ENCODE measurements around the gene GOLGA6B.
"Not testable (repeated sequence)": the region's sequence is repeated elsewhere in the genome, so short reads cannot be mapped to it uniquely, and the experiment has no call there.

The GOLGA6B gene

DNA sequence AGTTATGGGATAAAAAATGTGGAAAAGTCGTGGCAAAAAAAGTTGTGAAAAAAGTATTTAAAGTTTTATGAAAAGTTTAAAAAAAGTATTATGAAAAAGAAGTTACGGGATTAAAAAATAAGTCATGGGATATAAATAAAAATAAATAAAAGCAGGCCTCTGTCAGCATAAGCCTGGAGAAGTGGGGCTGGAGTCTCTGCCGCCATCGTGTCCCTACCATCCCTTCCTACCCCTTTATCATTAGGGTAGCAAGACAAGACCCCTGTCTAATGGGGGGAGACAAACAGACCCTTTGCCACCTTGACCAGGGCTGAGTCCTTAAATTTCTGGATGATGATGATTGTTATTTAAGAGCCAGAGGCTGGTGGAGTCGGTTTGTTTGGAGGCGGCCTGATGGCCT, 15.3 kb downstream of the GOLGA6B start:
- DNase-seq (ENCODE audit: low read depth) = not testable (repeated sequence)

DNA sequence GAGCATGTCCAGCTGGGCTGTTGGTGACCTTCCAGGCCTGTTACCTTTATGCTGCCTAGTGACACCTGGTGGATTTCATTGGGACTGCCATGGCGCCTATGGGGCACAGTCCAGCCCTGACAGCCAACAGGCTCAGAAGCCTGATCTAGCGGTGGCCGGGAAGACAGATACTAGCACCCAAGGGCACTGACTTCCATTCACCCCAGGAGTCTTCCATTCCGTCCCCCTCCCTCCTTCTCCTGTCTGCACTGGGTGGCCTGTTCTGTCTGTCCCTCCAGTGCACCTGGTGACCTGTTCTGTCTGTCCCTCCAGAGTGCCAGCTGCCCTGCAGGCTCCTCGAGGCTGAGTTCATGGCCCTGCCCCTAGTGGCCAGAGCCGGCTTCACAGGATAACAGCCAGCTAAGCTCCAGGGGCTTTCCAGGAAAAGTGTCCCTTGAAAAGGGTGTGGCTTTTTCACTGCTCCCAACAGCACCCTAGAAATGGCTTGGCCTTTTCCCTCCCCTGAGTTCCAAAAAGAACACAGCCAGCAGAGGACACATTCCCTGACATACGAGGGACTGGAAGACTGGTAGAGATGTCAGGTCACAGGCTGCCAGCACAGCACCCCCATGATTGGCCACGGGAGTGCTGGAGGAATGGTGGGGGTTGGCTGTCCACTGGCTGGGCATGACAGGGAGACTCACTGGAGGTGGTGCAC, 16.3 kb downstream of the GOLGA6B start:
- peak; percentile 53 for DNase-seq (ENCODE audit: low read depth)

DNA sequence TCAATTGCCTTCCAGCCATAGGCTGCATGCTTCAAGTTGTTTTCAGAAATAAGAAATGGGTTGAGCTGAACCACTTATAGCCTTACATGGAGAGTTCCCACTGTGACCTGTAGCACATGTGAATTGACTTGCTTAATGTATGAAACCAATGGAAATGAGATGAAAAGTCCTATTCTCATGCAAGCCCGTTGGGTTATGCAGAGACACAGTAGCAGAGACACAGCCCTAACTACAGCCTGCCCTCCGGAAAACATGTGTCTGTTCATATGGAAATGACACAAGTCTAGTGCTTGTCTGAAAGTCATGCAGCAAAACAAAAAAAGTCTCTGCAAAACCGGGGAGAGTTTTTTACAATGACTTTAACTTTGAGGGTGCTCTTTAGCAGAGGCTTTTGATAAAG, 17.0 kb downstream of the GOLGA6B start:
- no peak for DNase-seq (ENCODE audit: low read depth)

DNA sequence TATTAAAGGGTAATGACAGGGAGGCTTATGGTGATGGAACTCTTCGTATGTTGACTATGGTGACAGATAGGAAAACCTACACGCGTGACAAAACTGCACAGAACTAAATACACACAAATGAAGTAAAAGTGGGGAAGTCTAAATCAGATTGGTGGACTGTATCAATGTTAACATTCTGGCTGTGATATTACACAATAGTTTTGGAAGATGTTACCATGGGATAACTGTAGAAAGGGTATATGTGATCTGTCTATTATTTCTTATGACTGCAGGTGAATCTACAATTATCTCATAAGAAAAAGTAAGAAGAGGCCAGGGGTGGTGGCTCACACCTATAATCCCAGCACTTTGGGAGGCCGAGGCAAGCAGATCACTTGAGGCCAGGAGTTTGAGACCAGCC, 22.3 kb downstream of the GOLGA6B start:
- no peak for DNase-seq (ENCODE audit: low read depth)

DNA sequence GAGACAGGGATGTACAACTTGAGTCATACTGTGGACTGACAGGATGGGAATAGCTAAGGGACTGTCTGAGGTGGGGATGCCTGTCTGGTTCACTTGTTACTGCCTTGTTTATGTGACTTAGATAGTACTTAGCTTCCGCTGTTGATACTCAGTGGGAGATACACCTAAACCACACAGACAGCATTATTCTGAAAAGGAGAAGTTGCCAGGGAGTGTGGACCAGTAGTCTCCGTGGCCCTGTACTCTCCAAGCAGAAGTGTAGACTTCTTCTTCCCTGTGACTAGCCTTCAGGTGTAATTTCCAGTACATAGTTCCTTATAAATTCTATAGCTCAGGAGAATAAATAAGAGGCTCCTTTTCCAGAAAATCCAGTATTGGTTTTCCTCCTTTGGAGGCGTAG, 26.4 kb downstream of the GOLGA6B start:
- DNase-seq (ENCODE audit: low read depth) = no peak

DNA sequence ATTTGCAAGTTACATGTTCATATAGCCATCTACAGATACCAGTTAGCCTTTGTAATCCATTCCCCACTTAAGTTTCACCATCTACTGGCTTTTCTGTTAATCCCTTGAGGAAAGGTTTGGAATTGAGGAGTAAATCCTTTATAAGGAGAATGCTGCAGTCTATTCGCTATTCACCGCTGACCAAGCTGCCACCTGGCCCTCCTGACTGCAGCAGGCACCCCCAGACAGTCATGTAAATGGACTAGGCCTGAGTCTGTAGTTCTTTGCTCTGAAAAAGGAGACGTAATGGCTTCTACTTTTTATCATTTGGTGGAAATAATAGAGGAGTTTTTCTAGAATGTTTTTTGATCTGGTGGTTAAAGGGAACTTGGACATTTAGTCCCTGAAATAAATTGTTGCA, 28.3 kb downstream of the GOLGA6B start:
- DNase-seq (ENCODE audit: low read depth) = no peak

DNA sequence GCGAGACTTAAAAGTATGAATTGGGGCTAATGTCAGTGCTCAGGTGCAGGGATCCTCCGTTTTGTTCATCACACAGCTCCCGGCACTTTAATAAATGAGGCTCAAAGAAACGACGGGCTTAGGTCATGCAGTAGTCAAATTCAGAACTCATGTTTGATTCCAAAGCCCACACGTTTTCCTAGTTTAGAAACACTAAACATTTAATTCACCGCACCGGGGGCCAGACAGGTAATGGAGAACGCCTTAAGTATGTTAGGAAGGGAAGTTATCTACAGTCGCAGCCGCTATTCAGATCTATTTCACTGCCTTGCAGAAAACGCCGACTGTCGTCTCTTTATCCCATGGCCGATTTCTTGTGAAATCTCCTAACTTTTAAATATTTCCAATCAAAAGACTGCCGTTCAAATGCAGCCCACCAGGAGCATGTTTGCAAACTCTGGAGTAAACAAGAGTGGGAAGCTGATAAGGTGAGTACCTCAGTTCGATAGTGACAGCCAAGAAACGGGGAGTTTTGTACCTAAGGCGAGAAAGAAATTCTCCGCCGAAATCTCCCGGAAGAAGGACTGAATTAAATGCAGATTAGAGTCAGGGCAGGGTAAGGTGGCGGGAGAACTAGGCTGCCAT, 30.9 kb downstream of the GOLGA6B start:
- DNase-seq (ENCODE audit: low read depth) = no peak

DNA sequence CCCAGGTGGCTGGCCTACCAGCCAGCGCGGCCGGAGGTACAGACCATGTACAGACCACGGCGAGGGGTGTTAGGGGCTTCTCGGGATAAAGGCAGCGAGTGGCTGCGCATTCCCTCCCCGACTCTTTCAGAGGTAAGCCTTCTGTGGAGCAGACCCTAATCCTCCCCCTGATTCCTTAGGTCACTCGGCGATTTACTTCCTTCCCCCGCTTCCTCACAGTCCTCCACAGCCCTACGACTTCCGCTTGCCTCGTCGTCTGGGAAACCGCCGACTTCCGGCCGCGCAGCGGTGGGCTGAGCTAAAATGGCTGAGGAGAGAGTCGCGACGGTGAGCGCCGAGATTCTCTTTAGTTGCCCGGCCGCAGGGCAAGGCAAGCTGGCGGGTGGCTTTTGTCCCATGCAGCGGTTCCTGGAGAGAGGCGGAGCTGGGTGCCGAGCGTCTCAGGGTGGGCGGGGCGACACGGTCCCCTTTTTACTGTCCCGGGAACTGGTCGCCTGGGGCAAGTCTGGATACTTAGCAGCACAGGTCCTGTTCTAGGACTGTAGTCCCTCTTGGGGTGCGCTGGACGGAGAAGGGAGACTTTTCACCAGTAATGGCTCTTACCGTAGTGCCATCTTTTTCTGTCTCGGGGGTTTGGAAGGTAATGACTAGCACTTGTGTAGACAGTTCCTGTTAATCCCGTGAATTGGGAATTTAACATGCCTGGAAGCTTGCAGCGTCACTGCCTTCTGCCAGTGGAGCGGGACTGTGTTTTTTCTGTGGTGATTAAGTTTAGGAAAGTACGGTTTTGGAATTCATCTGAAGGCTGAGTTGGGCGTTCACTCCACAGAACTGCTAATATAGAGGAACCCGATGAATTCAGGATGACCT, 31.7 kb downstream of the GOLGA6B start, which contains the start of the genes BBS4 and HIGD2B:
Gene BBS4 (plus strand): TSS at position 283 of the 870 bp plus-strand sequence. CDS start 21 bp downstream, at position 304.
Gene HIGD2B (minus strand): TSS at position 258 of the 870 bp plus-strand sequence. CDS start 9,808 bp downstream, outside the sequence.
- peak; percentile 75 for DNase-seq (ENCODE audit: low read depth)

DNA sequence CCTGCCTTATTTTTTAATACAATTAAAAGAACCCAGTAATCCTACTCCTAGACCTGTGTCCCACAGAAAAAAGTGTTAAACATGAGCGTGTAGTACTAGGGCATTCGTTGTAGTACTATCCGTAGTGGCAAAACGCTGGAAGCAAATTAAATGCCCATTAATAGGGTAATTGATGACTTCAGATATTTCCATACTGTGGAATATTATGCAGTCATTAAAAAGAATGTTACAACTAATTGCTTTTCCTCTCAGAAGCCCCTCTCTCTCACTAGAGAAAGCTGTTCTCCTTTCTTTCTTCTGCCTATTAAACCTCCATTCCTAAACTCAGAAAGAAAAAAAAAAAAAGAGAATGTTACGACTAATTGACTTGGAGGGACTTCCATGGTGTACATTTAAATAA, 34.2 kb downstream of the GOLGA6B start:
- no peak for DNase-seq (ENCODE audit: low read depth)

DNA sequence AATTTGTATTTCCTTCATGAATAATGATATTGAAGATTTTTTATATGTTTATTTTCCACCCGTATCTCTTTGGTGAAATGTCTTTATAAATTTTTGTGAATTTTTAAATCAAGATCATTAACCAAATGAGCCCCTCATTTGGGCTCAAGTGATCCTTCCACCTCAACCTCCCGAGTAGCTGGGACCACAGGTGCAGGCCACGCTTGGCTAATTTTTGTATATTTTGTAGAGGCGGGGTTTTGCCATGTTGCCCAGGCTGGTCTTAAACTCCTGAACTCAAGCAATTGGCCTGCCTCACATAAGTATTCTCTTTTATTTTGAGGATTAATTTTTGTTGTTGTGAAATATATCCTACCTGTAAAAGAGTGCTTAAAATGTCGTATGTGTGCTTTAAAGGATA, 36.4 kb downstream of the GOLGA6B start:
- DNase-seq (ENCODE audit: low read depth) = no peak

DNA sequence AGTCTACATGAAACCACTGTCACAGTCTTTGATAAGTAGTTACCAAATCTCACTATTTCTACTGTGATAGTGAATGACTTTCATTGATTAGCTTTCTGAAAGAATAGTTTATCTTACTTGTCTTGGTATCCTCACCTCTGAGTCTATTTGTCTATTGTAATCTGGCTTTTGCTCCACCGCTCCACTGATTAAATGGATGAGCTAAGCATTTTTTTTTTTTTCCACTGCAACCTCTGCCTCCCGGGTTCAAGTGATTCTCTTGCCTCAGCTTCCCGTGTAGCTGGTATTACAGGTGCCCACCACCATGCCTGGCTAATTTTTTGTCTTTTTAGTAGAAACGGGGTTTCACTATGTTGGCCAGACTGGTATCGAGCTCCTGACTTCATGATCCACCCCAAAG, 44.4 kb downstream of the GOLGA6B start:
- DNase-seq (ENCODE audit: low read depth) = no peak

DNA sequence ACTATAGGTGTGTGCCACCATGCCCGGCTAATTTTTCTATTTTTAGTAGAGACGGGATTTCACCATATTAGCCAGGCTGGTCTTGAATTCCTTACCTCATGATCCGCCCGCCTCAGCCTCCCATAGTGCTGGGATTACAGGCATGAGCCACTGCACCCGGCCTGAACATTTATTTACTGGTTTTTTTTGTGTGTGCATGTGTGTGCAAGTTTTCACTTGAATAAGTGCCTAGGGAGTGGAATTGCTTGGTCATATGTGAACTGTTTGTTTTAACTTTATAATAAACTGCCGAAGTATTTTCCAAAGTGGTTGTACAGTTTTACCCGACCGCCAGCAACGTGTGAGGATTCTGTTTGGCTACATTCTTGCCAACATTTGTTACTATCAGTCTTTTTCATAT, 45.6 kb downstream of the GOLGA6B start:
- no peak for DNase-seq (ENCODE audit: low read depth)

DNA sequence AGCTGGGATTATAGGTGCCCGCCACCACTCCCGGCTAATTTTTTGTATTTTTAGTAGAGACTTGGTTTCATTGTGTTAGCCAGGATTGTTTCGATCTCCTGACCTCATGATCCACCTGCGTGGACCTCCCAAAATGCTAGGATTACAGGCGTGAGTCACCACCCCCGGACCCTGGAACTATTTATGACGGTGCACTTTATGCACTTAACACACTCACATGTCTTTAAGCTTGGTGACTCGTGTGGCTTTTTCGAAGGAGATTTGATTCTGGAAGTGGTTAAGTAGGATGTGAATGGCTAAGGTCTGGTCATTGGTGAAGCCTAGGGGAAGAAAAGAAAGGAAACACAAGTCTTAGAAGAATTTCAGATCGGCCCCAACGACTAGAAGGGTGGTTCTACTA, 51.8 kb downstream of the GOLGA6B start:
- no peak for DNase-seq (ENCODE audit: low read depth)

DNA sequence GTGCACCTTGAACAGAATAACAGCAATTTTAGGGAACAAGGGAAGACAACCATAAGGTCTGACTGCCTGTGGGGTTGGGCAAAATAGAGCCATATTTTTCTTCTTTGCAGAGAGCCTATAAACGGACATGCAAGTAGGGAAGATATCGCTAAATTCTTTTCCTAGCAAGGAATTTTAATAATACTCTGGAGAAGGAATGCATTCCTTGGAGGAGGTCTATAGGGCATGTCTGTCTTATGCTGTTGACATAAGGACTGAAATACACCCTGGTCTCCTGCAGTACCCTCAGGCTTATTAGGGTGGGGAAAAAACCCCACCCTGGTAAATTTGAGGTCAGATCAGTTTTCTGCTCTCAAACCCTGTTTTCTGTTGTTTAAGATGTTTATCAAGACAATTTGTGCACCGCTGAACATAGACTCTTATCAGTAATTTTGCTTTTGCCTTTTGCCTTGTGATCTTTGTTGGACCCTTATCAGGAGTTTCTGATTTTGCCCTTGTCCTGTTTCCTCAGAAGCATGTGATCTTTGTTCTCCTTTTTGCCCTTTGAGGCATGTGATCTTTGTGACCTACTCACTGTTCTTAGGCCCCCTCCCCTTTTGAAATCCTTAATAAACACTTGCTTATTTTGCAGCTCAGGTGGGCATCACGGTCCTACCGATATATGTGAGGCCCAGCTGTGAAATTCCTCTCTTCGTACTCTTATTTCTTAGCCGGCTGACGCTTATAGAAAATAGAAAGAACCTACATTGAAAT, 54.2 kb downstream of the GOLGA6B start:
- DNase-seq (ENCODE audit: low read depth) = not testable (repeated sequence)
